Adrenal gland (tissue), 12 donors: Measurements from ENCODE around the gene MATN1. TPM values are rescaled to one million over a fixed set of nuclear protein-coding genes. Genes with fewer than 3 reads are reported as not detected.

Source experiments
- DNase-seq, 7 donors: peaks; one replicate each; pipeline ENCODE4 v3.0.0-alpha.2; 2019 to 2020
- H3K27ac ChIP-seq, 5 donors: fragments of 200-600 bp; sonication (generic) in 4 of 5; 1 replicate in 3 of 5; 2 replicates in 2 of 5; pipeline versions ENCODE4 v1.5.1 to v1.8.0; 2016 to 2020; ENCODE audit warnings: mild to moderate bottlenecking in 1 of 5
- H3K27me3 ChIP-seq: fragments of 200-600 bp; 2 replicates; pipeline ENCODE4 v1.8.0; 2021
- H3K36me3 ChIP-seq, 2 donors: fragments of 200-600 bp; replicated peaks in 1 of 2; 1 replicate in 1 of 2; 2 replicates in 1 of 2; pipeline versions ENCODE4 v1.5.1 to v1.8.0; 2018 to 2022
- H3K4me1 ChIP-seq, 2 donors: fragments of 200-600 bp; replicated peaks in 1 of 2; 1 replicate in 1 of 2; 2 replicates in 1 of 2; pipeline versions ENCODE4 v1.5.1 to v1.8.0; 2018 to 2021
- H3K4me3 ChIP-seq, 4 donors: fragments of 200-600 bp; sonication (generic) in 3 of 4; one replicate each; pipeline ENCODE4 v1.5.1; 2016 to 2018
- H3K9me3 ChIP-seq, 3 donors: fragments of 200-600 bp; sonication (generic) in 1 of 3; replicated peaks in 1 of 3; 1 replicate in 2 of 3; 2 replicates in 1 of 3; pipeline versions ENCODE4 v1.5.1 to v1.8.0; 2016 to 2021
- CTCF ChIP-seq, 6 experiments: fragments of 450-650 bp in 4 of 6; fragments of 200-600 bp in 2 of 6; sonication (generic) in 1 of 6; IDR thresholded peaks; 1 replicate in 5 of 6; 2 replicates in 1 of 6; pipeline versions ENCODE4 v1.5.1 to v1.8.0; 2016 to 2021; ENCODE audit warnings: antibody characterized with exemption in 6 of 6, mild to moderate bottlenecking in 2 of 6, moderate library complexity in 1 of 6
- POLR2A ChIP-seq, 2 donors: fragments of 450-650 bp; IDR thresholded peaks; one replicate each; pipeline ENCODE4 v1.6.1; 2017; ENCODE audit warnings: antibody characterized with exemption in 2 of 2, mild to moderate bottlenecking in 2 of 2, moderate library complexity in 1 of 2
- WGBS, 4 donors: extraction: QIAGEN DNeasy Blood & Tissue Kit in 2 of 4; methylation state at CpG; one replicate each; pipeline versions ENCODE4 v1.1.5 to v1.1.7; 2013 to 2017; 5-methylcytosine and 5-hydroxymethylcytosine counted together
- intact Hi-C, 2 donors: fragments of 100-400 bp; cut with DNase I; formaldehyde crosslinking; loops; one replicate each; pipeline versions ENCODE4 v1.14.1 to v1.15.0; 2022 to 2023
- polyA plus RNA-seq, 3 donors: library from polyadenylated mRNA; stranded (reverse); fragments of 200-250 nt in 2 of 3; fragments of 350-450 nt in 1 of 3; fragmentation: Illumina TruSeq in 1 of 3; extraction: RNeasy Lipid Tissue Mini Kit (QIAGEN cat#74804) in 1 of 3; gene quantifications; one replicate each; pipeline ENCODE4 v1.2.3, GENCODE V29; 2013 to 2014
- total RNA-seq, 9 donors: library from RNA; depleted of rRNA in 4 of 9; stranded (reverse); fragments of >200 nt in 4 of 9; fragments of 120-200 nt in 1 of 9; fragmentation: NEBNext Ultra II Directional in 1 of 9; extraction: Animal tissue kit (Norgen Biotek cat#: 25700) in 1 of 9; gene quantifications; one replicate each; pipeline versions ENCODE4 v1.1.0 to v1.2.4, GENCODE V29; 2013 to 2023
- donor health status: healthy with polysubstance abuse.
- donor health status: Bipolar disorder and iron deficiency.
- donor health status: DM: yes; HTN: yes; CAD: no.
- donor health status: DM: no; HTN: no; CAD: no.
- donor health status: DM: no; HTN: no; CAD: no.
- donor health status: DM: yes; HTN: yes; CAD: no.

The MATN1 gene
- total and polyA plus RNA-seq, 12 donors: 0.05 to 0.55 (median 0.18) TPM; not detected in 6

- intact Hi-C loops: no loop called here
- WGBS, 4 donors: 84 to 94% (median 89%) methylated on average over 5 of the region's 5 CpGs
- Histone ChIP-seq H3K36me3 (peaks cover 0 to 14% of the 10 kb centered on the region in 2 donors), H3K27ac (no peak overlapping the region), H3K4me1 (no peaks in the 10 kb centered on the region), H3K4me3 (no peak overlapping the region), H3K27me3 (no peaks in the 10 kb centered on the region), H3K9me3 (no peaks in the 10 kb centered on the region)
- DNase-seq: no peak
- TF ChIP-seq POLR2A (IDR thresholded peaks at IDR 0.05) (no peak), CTCF (IDR thresholded peaks at IDR 0.05) (no peak)
Observed at GRCh38 chr1:30738040-30738714, 14.8 kb upstream of the MATN1 start.

GRCh38 chr1:30737357-30738039 is 14.1 kb upstream of the MATN1 start:
- no peak overlapping the region for H3K4me3 ChIP-seq
- TF ChIP-seq CTCF (IDR thresholded peaks at IDR 0.05) (no peak), POLR2A (IDR thresholded peaks at IDR 0.05) (no peak)
- WGBS, 4 donors: 93 to 96% (median 93%) methylated on average over 8 to 14 of the region's 14 CpGs
- no peak for DNase-seq
- no peaks in the 10 kb centered on the region for H3K27me3 ChIP-seq
- intact Hi-C loops: no loop called here
- H3K27ac ChIP-seq: no peak overlapping the region
- peaks cover 0 to 14% of the 10 kb centered on the region in 2 donors for H3K36me3 ChIP-seq
- H3K9me3 ChIP-seq: no peaks in the 10 kb centered on the region
- H3K4me1 ChIP-seq: no peaks in the 10 kb centered on the region

GRCh38 chr1:30735668-30736498 is 12.5 kb upstream of the MATN1 start:
- no peaks in the 10 kb centered on the region for H3K4me1 ChIP-seq
- intact Hi-C loops: no loop called here
- TF ChIP-seq POLR2A (IDR thresholded peaks at IDR 0.05) (no peak), CTCF (IDR thresholded peaks at IDR 0.05) (no peak)

GRCh38 chr1:30735124-30735523 is 11.7 kb upstream of the MATN1 start:
- H3K27ac ChIP-seq: no peak overlapping the region
- no peaks in the 10 kb centered on the region for H3K27me3 ChIP-seq
- TF ChIP-seq CTCF (IDR thresholded peaks at IDR 0.05) (no peak), POLR2A (IDR thresholded peaks at IDR 0.05) (no peak)
- H3K9me3 ChIP-seq: no peaks in the 10 kb centered on the region
- H3K4me1 ChIP-seq: no peaks in the 10 kb centered on the region
- intact Hi-C loops: no loop called here
- DNase-seq: no peak
- H3K36me3 ChIP-seq: peaks cover 0 to 14% of the 10 kb centered on the region in 2 donors
- 82 to 94% (median 88%) methylated on average over 6 of the region's 6 CpGs for WGBS, 4 donors
- no peak overlapping the region for H3K4me3 ChIP-seq

More at GRCh38 chr1:30735668-30736498, 12.5 kb upstream of the MATN1 start:
- DNase-seq: no peak
- WGBS, 4 donors: 74 to 96% (median 93%) methylated on average over 6 of the region's 6 CpGs
- Histone ChIP-seq H3K27ac (no peak overlapping the region), H3K9me3 (no peaks in the 10 kb centered on the region), H3K36me3 (peaks cover 0 to 14% of the 10 kb centered on the region in 2 donors), H3K4me3 (no peak overlapping the region), H3K27me3 (no peaks in the 10 kb centered on the region)
